NCI-H2227 (cell line): Measurements from ENCODE around the gene STXBP6.
"Not testable (repeated sequence)": the region's sequence is repeated elsewhere in the genome, so short reads cannot be mapped to it uniquely, and the experiment has no call there.

ENCODE experiments used
- DNase-seq: peaks from one replicate; lab custom pipeline; 2025; ENCODE audit not compliant: unreplicated experiment; lab: John Stamatoyannopoulos, UW

The STXBP6 gene

GRCh38 chr14:24990773-24991172, 59.2 kb downstream of the STXBP6 start:
- DNase-seq = no peak

DNA sequence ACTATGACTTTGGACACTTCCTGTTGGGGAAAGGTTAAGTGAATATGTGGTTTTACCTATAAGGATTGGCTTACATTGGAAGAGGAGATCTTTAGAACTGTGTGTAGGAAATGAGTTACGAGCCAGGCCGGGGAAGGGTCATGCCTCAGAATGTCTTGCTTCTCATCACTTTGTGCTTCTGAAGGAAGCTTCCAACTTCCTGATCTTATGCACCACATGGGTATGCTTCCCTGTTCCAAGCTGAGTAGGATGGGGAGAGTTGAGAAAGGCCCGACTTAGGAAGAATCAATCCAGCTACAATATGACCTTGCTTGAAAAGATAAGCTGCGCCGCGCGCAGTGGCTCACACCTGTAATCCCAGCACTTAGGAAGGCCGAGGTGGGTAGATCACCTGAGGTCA, 59.9 kb downstream of the STXBP6 start:
- DNase-seq = no peak

DNA sequence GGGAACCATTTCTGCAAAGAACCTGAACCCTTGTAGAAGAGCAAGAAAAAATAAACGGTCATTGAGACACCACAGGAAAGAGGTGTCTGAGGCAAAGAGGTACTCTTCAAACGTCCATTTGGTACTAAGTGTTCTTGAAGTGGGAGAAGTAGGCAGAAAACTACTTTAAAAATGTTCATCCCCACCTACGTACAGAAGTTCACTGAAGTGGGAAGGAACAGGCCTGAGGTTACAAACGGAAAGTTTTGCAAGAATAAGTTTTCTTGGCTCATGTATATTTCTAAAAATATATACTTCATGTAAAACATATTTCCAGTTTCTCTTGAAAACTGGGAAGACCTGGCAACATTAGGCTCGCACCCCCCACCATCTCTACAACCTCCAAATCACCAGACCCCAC, 61.2 kb downstream of the STXBP6 start:
- no peak for DNase-seq

GRCh38 chr14:24986206-24986893, 63.6 kb downstream of the STXBP6 start:
- DNase-seq = peak; percentile 7

DNA sequence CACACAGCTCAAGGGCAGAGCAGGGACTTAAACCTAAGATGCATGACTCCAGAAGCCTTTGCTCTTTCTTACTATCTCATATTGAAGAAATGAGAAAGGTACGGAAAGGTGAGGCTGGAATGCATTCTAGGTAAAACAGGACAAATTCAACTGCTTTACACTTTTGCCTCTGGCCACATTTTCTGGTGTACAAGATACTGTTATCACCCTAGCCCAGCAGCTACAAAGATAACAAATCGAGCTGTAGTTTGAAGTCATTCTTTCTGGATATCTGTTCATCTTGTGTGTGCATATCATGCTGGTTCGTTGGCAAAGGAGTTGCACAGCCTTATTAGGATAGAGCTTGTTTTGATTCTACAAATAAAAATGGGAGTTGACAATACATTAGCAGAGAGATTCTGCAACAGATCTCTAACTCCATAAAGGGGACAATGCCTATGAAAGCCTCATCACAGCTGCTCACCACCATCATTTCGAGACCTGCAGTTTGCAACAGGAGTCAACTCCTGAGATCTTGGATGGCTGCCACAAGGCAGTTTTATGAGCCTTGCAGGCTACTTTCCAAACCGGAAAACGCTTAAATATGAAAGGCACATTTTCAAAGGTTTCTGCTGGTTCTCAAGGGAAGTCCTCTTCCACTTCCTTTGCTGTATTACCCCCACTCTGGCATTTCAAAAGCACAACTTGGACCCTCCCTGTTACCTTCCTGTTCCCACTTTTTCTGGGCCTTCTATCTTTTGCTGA, 64.9 kb downstream of the STXBP6 start:
- no peak for DNase-seq

DNA sequence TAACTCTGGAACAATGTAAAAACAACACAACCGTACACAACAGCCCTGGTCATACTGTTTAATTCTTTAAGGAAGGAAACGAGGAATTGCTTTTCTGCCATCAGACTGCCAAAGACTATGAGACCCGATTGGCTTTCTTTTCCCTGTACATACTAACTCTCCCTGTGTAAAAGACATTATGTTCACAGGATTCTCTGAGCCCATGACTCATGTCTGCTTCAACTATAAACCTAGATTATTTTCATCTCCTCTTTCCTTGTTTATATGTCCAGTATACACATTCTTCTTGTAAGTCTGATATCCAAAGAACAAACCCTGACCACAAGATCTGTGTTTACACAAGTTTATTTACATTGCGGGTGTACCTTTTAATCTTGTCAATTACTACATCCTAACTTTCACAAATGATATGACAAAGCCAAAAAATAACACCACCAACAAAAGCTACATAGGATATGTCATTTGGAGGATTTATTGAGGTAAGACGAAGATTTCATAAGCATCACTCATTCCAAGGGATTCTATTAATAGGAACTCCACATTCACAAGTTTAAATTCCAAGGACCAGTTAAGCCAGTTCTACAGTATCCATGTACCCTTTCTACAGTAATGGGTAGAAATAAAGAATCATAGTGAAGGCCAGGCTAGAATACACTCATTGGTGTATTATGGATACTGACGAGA, 67.3 kb downstream of the STXBP6 start:
- no peak for DNase-seq

DNA sequence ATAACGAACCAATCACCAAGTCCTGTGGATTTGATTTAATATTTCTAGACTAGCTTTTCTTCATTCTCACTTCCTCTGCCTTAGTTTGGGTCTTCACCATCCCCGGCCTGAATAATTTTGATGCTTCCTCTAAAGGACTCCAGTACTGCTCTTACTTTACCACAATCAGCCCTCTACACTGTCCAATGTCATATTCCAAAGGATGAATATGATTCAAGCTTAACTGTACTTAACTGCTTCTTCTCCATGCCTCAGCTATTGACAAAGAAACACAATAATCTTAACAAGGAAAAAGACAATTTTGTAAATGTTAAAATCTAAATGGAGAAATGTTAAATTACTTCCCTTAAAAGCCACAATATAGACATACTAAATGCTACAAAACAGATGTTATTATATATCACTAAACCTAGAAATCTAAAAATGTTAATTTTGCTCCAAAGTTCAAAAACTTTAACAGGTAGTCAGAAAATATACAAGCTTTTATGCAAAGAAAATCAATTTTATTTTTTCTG, 70.2 kb downstream of the STXBP6 start:
- no peak for DNase-seq

DNA sequence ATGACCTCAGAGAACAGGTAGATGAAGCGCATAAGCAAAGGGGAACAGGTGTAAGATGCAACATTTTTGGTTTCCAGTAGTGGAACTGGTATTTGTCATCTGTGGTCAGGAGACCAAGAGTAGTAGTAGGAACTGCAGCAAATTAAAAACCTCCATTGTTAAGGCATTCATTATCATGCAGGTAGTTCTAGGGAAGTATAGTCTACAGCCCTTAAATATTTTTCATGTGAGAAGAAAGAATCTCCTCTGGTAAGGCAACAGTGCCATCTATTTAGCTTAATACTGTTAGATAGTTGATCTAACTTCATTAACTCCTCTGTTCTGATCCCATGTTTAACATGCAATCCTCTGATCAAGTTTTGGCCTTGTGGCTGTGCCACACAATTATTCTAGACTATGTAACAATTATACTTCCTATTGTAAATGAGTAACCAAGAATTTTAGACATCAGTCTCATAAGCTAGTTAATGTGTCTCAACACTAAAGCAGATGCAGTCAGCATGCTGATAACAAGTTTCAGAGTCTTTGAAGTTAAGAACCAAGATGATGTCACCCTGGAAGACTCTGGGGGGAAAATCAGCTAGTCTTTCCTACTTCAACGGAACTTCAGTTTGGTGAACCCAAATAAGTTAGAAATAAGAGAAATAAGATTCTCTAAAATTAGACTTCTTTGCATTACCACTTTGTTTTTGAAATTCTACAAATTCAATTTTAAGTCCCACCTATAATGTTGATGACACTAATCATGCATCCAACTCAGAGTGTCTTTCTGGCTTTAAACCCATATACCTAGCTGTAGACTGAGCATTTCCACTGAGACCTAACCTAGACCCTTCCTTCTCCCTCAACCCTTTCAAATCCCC, 70.9 kb downstream of the STXBP6 start:
- DNase-seq = no peak

GRCh38 chr14:24976602-24977001, 73.3 kb downstream of the STXBP6 start:
- DNase-seq = no peak

DNA sequence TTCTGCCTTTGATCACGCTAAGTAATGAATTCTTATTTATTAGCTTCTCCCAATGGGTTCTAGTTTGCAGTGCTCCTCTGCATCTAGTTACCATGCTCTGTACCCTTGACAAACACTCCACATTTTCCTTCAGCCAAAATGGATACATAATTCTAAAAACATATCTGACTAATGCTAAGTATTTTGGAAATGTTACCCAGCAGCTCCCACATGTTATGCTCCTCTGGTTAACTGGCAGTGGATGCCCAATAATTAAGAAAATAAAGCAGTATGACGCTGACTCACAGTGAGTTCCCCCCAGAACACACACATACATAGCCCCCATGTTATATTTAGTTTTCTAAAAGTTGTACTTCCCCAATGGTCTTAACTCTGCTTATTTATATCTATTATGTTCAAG, 74.6 kb downstream of the STXBP6 start:
- DNase-seq = no peak

GRCh38 chr14:24974591-24975374, 75.2 kb downstream of the STXBP6 start:
- no peak for DNase-seq

- DNase-seq = no peak
Measured at GRCh38 chr14:24972844-24973243, 77.1 kb downstream of the STXBP6 start.

GRCh38 chr14:24971255-24971654, 78.7 kb downstream of the STXBP6 start:
- no peak for DNase-seq

DNA sequence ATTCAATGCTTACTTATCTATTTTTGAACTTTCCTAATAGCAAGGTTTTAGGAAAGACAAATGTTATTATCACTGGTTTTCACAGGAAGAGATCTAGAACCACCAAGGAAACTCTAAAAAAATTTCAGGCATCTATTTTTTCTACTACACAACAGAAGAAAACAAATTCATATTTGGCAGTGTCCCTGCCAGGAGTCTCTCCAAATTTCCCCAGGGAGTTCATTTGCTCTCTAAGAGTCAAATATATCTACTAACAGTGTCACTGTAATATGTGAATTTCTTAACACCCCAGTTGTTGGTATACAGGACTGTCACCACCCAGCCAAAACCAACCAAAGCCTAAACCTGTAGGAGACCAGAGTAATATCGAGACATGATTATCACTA, 83.4 kb downstream of the STXBP6 start:
- no peak for DNase-seq

GRCh38 chr14:24965934-24966578, 83.9 kb downstream of the STXBP6 start:
- no peak for DNase-seq

DNA sequence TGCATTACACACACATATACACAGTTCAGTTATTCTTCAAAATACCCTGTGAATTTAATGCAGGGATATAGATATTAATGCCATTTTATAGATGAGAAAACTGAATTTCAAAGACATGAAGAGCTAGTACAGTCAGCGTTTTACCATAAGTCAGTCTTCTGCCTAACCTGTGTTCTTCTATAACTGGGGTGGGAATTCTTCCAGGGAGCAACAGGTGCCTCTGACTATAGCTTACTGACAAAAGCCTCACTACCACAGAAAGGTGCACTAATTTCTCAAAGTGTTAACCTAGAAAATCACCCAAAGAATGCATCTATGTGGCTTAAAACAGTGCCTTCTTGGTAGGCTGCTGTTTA, 84.4 kb downstream of the STXBP6 start:
- DNase-seq = no peak

DNA sequence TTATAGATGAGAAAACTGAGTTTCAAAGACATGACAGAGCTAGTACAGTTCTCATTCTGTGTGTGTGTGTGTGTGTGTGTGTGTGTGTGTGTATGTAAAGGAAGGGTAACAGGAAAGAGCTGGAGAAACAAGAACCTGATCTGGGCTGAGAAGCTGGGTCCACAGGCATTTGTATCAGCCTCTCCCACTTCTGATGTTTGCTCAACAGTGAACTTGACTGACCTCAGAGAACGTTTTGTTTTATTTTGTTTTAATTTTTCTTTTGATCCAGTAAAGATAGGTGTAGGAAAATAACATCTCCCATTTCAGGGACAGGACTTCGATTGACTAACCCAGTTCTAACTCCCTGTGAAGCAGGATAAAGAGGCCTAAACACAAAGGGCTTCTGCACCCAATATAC, 85.4 kb downstream of the STXBP6 start:
- no peak for DNase-seq

DNA sequence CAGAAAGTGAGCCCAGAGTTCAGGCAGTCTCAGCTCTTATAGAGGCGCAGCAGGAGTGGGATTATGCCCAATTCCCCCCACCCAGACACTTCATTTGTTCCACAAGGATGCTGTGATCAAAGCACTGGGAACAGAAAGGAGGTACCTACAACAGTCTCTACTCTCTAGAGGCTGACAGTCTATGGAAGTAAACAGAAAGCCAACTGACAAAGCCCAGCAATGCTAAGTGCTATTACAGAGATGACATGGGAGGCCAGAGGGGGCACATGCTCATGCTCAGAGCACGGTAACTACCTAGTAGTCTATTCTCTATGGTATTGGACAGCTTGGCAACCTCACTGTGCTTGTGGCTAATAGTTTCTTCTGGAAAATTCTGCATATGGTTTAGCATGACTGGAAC, 85.9 kb downstream of the STXBP6 start:
- no peak for DNase-seq

- not testable (repeated sequence) for DNase-seq
Measured at GRCh38 chr14:24962118-24962517, 87.8 kb downstream of the STXBP6 start.

DNA sequence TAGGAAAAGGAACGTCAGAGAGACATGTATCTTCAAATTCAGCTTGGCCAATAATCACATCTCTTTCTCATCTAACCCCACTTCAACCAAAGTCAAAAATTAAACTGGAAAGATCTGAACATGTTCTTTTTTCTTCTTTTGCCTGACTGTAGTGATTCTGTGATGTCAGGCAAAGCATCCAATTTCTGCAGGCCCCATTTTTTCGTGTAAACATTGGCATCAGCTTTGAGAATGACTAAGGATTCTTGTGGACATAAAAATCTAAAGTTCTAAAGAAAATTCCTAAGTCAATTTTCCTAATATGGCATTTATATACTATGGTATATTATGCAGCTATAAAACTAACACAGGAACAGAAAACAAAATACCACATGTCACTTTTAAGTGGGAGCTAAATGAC, 89.1 kb downstream of the STXBP6 start:
- DNase-seq = no peak
